Measurements from ENCODE around the gene GPC3. TPM values are rescaled to one million over a fixed set of nuclear protein-coding genes. Genes with fewer than 3 reads are reported as not detected.

The GPC3 gene
- total RNA-seq, 1 experiment from 2014 or later: 0.98 TPM

- no peaks in the 10 kb centered on the region for H3K79me2 ChIP-seq (ENCODE audit: insufficient read depth, low read length)
- ATAC-seq: no peak
- no peaks in the 10 kb centered on the region for H3K4me1 ChIP-seq (ENCODE audit: control insufficient read depth in 1 of 2, insufficient read depth in 2 of 2, low read length in 2 of 2)
- ChIA-PET RAD21 (ENCODE audit: low non-redundant PET in 1 of 2, low total read pairs in 2 of 2, uncharacterized antibody in 2 of 2, unreplicated experiment in 2 of 2) (no interaction called here), POLR2A (interaction anchor here (0.8 kb wide), 1 partner anchor 9 kb away, joined by 4 read pairs; no protein-coding TSS in a partner anchor), CTCF (no interaction called here)
- H3K4me2 ChIP-seq (ENCODE audit: low read length): no peak overlapping the region
- intact Hi-C loops (cut with micrococcal nuclease): no loop called here
- H3K9ac ChIP-seq (ENCODE audit: low read length): no peak overlapping the region
- BruUV-seq (replicated peaks): no TSS peak
- no peaks in the 10 kb centered on the region for H4K20me1 ChIP-seq (ENCODE audit: insufficient read depth)
- no peaks in the 10 kb centered on the region for H3K9me2 ChIP-seq (ENCODE audit: insufficient read depth)
- no peak for DNase-seq (ENCODE audit: low read depth, low spot score)
- no peak overlapping the region for H3K4me3 ChIP-seq (replicated peaks in 1 of 2; ENCODE audit: low read depth in 1 of 2, low read length in 2 of 2)
- H2AFZ ChIP-seq (ENCODE audit: low read depth, low read length, poor library complexity, severe bottlenecking): no peak overlapping the region
- no peaks in the 10 kb centered on the region for H3K36me3 ChIP-seq (ENCODE audit: control insufficient read depth in 1 of 2, insufficient read depth in 2 of 2, low read length in 2 of 2)
- H3K27ac ChIP-seq (ENCODE audit: low read depth, low read length): no peak overlapping the region
- no peak for TF ChIP-seq POLR2AphosphoS5 (IDR thresholded peaks at IDR 0.05; ENCODE audit: low read depth, low read length)
- H3K9me3 ChIP-seq (ENCODE audit: control insufficient read depth in 1 of 2, insufficient read depth in 1 of 2, low read depth in 1 of 2, low read length in 2 of 2): no peaks in the 10 kb centered on the region
- no peaks in the 10 kb centered on the region for H3K27me3 ChIP-seq (ENCODE audit: insufficient read depth, low read length)
Measured at GRCh38 chrX:133649651-133650050, 335.7 kb downstream of the GPC3 start.

GRCh38 chrX:133648594-133648993 is 336.8 kb downstream of the GPC3 start:
- H3K36me3 ChIP-seq (ENCODE audit: control insufficient read depth in 1 of 2, insufficient read depth in 2 of 2, low read length in 2 of 2): no peaks in the 10 kb centered on the region
- no peak overlapping the region for H3K4me3 ChIP-seq (replicated peaks in 1 of 2; ENCODE audit: low read depth in 1 of 2, low read length in 2 of 2)
- no peak for DNase-seq (ENCODE audit: low read depth, low spot score)
- intact Hi-C loops (cut with micrococcal nuclease): no loop called here
- no peaks in the 10 kb centered on the region for H3K9me2 ChIP-seq (ENCODE audit: insufficient read depth)
- no TSS peak for BruUV-seq (replicated peaks)
- ATAC-seq: no peak
- H3K4me2 ChIP-seq (ENCODE audit: low read length): no peak overlapping the region
- H3K4me1 ChIP-seq (ENCODE audit: control insufficient read depth in 1 of 2, insufficient read depth in 2 of 2, low read length in 2 of 2): no peaks in the 10 kb centered on the region
- no peaks in the 10 kb centered on the region for H3K79me2 ChIP-seq (ENCODE audit: insufficient read depth, low read length)
- no peaks in the 10 kb centered on the region for H4K20me1 ChIP-seq (ENCODE audit: insufficient read depth)
- H2AFZ ChIP-seq (ENCODE audit: low read depth, low read length, poor library complexity, severe bottlenecking): no peak overlapping the region
- H3K27me3 ChIP-seq (ENCODE audit: insufficient read depth, low read length): no peaks in the 10 kb centered on the region
- H3K9me3 ChIP-seq (ENCODE audit: control insufficient read depth in 1 of 2, insufficient read depth in 1 of 2, low read depth in 1 of 2, low read length in 2 of 2): no peaks in the 10 kb centered on the region
- ChIA-PET CTCF (no interaction called here), POLR2A (no interaction called here), RAD21 (ENCODE audit: low non-redundant PET in 1 of 2, low total read pairs in 2 of 2, uncharacterized antibody in 2 of 2, unreplicated experiment in 2 of 2) (no interaction called here)
- no peak overlapping the region for H3K27ac ChIP-seq (ENCODE audit: low read depth, low read length)
- H3K9ac ChIP-seq (ENCODE audit: low read length): no peak overlapping the region
- TF ChIP-seq MAX (IDR thresholded peaks at IDR 0.05) (no peak), YY1 (IDR thresholded peaks at IDR 0.05; ENCODE audit: extremely low read depth, insufficient replicate concordance, low read depth, low read length) (no peak), EGR1 (IDR thresholded peaks at IDR 0.05; ENCODE audit: low read depth) (no peak), EZH2 (IDR thresholded peaks at IDR 0.05) (no peak)
- TF ChIP-seq, protein P1, sequence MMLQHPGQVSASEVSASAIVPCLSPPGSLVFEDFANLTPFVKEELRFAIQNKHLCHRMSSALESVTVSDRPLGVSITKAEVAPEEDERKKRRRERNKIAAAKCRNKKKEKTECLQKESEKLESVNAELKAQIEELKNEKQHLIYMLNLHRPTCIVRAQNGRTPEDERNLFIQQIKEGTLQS (IDR thresholded peaks at IDR 0.05): no peak
